CD4-positive, alpha-beta T cell (primary cell): ENCODE results near the gene OLA1. TPM values are rescaled to one million over a fixed set of nuclear protein-coding genes. Genes with fewer than 3 reads are reported as not detected.
A peak's percentile ranks its signal among the peaks of the same experiment; 100 is the strongest.

Experiments
- ATAC-seq: fragments of 200-7000 bp; cut with Tn5 transposase; one replicate; pipeline ENCODE4 v1.10.0; 2022; ENCODE audit warnings: mild to moderate bottlenecking; ENCODE audit not compliant: poor library complexity
- CTCF ChIA-PET: fragments of 350-600 bp; sonication (Branson Sonifier 250); formaldehyde crosslinking; loops from one replicate; lab custom pipeline; 2021; ENCODE audit warnings: antibody characterized with exemption, inconsistent platforms; lab: Charles Lee
- POLR2A ChIA-PET: fragments of 350-600 bp; sonication (Branson Sonifier 250); formaldehyde crosslinking; loops from one replicate; lab custom pipeline; 2021; ENCODE audit warnings: antibody characterized with exemption, inconsistent platforms; lab: Charles Lee
- DNase-seq, 14 experiments: peaks; one replicate each; pipeline ENCODE4 v3.0.0-alpha.2; 2013 to 2020; ENCODE audit warnings: mixed read lengths in 2 of 14
- H3K27ac ChIP-seq, 2 donors: one replicate each; pipeline versions ENCODE4 v1.5.1 to v1.7.0; 2013; ENCODE audit warnings: low read length in 2 of 2, low read depth in 1 of 2, mild to moderate bottlenecking in 1 of 2
- H3K27me3 ChIP-seq, 2 experiments: 1 replicate in 1 of 2; 2 replicates in 1 of 2; pipeline versions ENCODE4 v1.6.1 to v1.7.0; 2013; ENCODE audit warnings: low read length in 2 of 2, control low read depth in 1 of 2, mild to moderate bottlenecking in 1 of 2, moderate library complexity in 1 of 2; ENCODE audit not compliant: insufficient read depth in 2 of 2, control insufficient read depth in 1 of 2
- H3K36me3 ChIP-seq: one replicate; pipeline ENCODE4 v1.6.1; 2013; ENCODE audit warnings: low read length, control low read depth; ENCODE audit not compliant: insufficient read depth
- H3K4me1 ChIP-seq: one replicate; pipeline ENCODE4 v1.6.1; 2013; ENCODE audit warnings: low read length, control low read depth; ENCODE audit not compliant: insufficient read depth
- H3K4me3 ChIP-seq: one replicate; pipeline ENCODE4 v1.5.1; 2013; ENCODE audit warnings: mild to moderate bottlenecking, low read length, moderate library complexity
- H3K9me3 ChIP-seq, 2 experiments: 1 replicate in 1 of 2; 2 replicates in 1 of 2; pipeline versions ENCODE4 v1.6.1 to v1.7.0; 2013; ENCODE audit warnings: low read length in 2 of 2, mild to moderate bottlenecking in 2 of 2, control low read depth in 1 of 2, moderate library complexity in 1 of 2; ENCODE audit not compliant: control insufficient read depth in 1 of 2, insufficient read depth in 1 of 2
- H3K27ac Mint-ChIP-seq: one replicate; pipeline ENCODE4 v1.8.0; 2020; ENCODE audit warnings: mixed read lengths
- H3K27me3 Mint-ChIP-seq: one replicate; pipeline ENCODE4 v1.8.0; 2021; ENCODE audit warnings: mixed read lengths
- H3K36me3 Mint-ChIP-seq: one replicate; pipeline ENCODE4 v1.8.0; 2021; ENCODE audit warnings: low read depth, mixed read lengths
- H3K4me1 Mint-ChIP-seq: one replicate; pipeline ENCODE4 v1.8.0; 2021; ENCODE audit warnings: low read depth, mixed read lengths
- H3K4me3 Mint-ChIP-seq: one replicate; pipeline ENCODE4 v1.8.0; 2020; ENCODE audit warnings: mild to moderate bottlenecking, mixed read lengths
- H3K9me3 Mint-ChIP-seq: one replicate; pipeline ENCODE4 v1.8.0; 2020; ENCODE audit warnings: mixed read lengths
- CTCF ChIP-seq: fragments of 200-600 bp; IDR thresholded peaks from one replicate; pipeline ENCODE4 v1.8.0; 2022; ENCODE audit warnings: antibody characterized with exemption, mild to moderate bottlenecking
- intact Hi-C, 2 experiments: fragments of 100-400 bp; cut with DNase I in 1 of 2; cut with micrococcal nuclease in 1 of 2; formaldehyde crosslinking; loops; one replicate each; pipeline versions ENCODE4 v1.15.1 to v1.9.0; 2023 to 2025; cut with DNase I, micrococcal nuclease
- total RNA-seq, 174 experiments: library from RNA in 2 of 174; stranded (reverse) in 2 of 174; gene quantifications; one replicate each; pipeline ENCODE4 v1.2.3 and lab custom pipeline; 2021 to 2026

The OLA1 gene
- total RNA-seq, 2 experiments from 2014 or later, result 38.1 to 40.5 TPM

GRCh38 chr2:174138161-174138560, 110.2 kb downstream of the OLA1 start:
- peaks cover 47% of the 10 kb centered on the region for H3K36me3 Mint-ChIP-seq
- peak; percentile 11 for TF ChIP-seq CTCF
- POLR2A ChIA-PET, result no interaction called here
- H3K27ac Mint-ChIP-seq, result no peak overlapping the region
- no peaks in the 10 kb centered on the region for H3K27me3 Mint-ChIP-seq
- DNase-seq (peak in 2 of 14 experiments; percentile 3 to 16), ATAC-seq (no peak)
- no peaks in the 10 kb centered on the region for H3K27me3 ChIP-seq
- CTCF ChIA-PET, result no interaction called here
- H3K9me3 ChIP-seq, result no peaks in the 10 kb centered on the region
- H3K4me3 ChIP-seq, result no peak overlapping the region
- H3K4me1 Mint-ChIP-seq, result no peaks in the 10 kb centered on the region
- no peaks in the 10 kb centered on the region for H3K36me3 ChIP-seq
- H3K4me1 ChIP-seq, result no peaks in the 10 kb centered on the region
- intact Hi-C loops, result no loop called here
- no peaks in the 10 kb centered on the region for H3K9me3 Mint-ChIP-seq
- H3K4me3 Mint-ChIP-seq, result no peak overlapping the region
- no peak overlapping the region for H3K27ac ChIP-seq

DNA sequence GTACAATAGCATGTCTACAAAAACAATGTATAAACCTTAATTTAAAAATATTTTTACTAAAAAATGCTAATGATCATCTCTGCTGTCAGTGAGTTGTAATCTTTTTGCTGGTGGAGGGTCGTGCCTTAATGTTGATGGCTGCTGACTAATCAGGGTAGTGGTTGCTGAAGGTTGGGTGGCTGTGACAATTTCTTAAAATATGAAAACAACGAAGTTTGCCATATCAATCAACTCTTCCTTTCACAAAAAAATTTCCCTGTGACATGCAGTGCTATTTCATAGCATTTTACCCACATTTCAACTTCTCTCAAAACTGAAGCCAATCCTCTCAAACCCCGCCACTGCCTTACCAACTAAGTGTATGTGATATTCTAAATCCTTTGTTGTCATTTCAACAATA, 112.4 kb downstream of the OLA1 start:
- ChIA-PET POLR2A (no interaction called here), CTCF (no interaction called here)
- ATAC-seq (no peak), DNase-seq (no peak)
- Histone ChIP-seq H3K4me3 (no peak overlapping the region), H3K36me3 (no peaks in the 10 kb centered on the region), H3K9me3 (no peaks in the 10 kb centered on the region), H3K27me3 (no peaks in the 10 kb centered on the region), H3K27ac (no peak overlapping the region), H3K4me1 (no peaks in the 10 kb centered on the region)
- no peaks in the 10 kb centered on the region for H3K27me3 Mint-ChIP-seq
- intact Hi-C loops, result no loop called here
- no peaks in the 10 kb centered on the region for H3K9me3 Mint-ChIP-seq
- TF ChIP-seq CTCF, result no peak
- peaks cover 37% of the 10 kb centered on the region for H3K36me3 Mint-ChIP-seq
- no peak overlapping the region for H3K27ac Mint-ChIP-seq
- no peak overlapping the region for H3K4me3 Mint-ChIP-seq
- no peaks in the 10 kb centered on the region for H3K4me1 Mint-ChIP-seq

DNA sequence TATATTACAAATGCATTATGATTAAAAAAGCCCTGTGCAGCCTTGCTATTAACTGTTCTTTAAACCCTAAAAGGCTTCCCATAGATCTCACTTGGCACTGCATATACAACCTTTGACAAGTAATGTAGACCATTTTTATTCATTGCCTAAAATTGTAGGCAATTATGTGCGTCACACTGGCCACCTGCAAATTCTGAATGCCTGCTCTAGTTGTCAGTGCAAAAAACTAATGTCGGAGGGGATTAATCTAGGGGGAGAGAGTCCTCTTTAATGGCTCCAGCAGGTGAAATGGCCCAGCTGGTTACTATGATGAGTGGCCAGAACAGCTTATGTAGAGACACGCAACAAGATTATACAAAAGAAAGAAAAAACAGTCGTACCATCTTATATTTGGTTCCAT, 123.2 kb downstream of the OLA1 start:
- ATAC-seq (no peak), DNase-seq (no peak)
- Mint-ChIP-seq H3K27ac (no peak overlapping the region), H3K27me3 (no peaks in the 10 kb centered on the region), H3K36me3 (peaks cover 31% of the 10 kb centered on the region), H3K4me1 (no peaks in the 10 kb centered on the region), H3K9me3 (no peaks in the 10 kb centered on the region), H3K4me3 (no peak overlapping the region)
- no peaks in the 10 kb centered on the region for H3K4me1 ChIP-seq
- intact Hi-C loops, result no loop called here
- H3K27me3 ChIP-seq, result no peaks in the 10 kb centered on the region
- no peak overlapping the region for H3K4me3 ChIP-seq
- no peaks in the 10 kb centered on the region for H3K9me3 ChIP-seq
- CTCF ChIA-PET, result no interaction called here
- TF ChIP-seq CTCF, result no peak
- POLR2A ChIA-PET, result no interaction called here
- no peak overlapping the region for H3K27ac ChIP-seq
- no peaks in the 10 kb centered on the region for H3K36me3 ChIP-seq
